Vagina (tissue), 2 donors: ENCODE data around the gene TEAD1. TPM values are rescaled to one million over a fixed set of nuclear protein-coding genes. Genes with fewer than 3 reads are reported as not detected.

ENCODE experiments used
- DNase-seq, 2 donors: peaks; one replicate each; pipeline ENCODE4 v3.0.0-alpha.2; 2017; ENCODE audit errors: extremely low spot score in 2 of 2
- H3K27ac ChIP-seq: fragments of 200-600 bp; sonication (generic); one replicate; pipeline ENCODE4 v1.5.1; 2019
- H3K27me3 ChIP-seq: fragments of 200-600 bp; sonication (generic); one replicate; pipeline ENCODE4 v1.5.1; 2019
- H3K36me3 ChIP-seq, 2 donors: fragments of 200-600 bp; sonication (generic); one replicate each; pipeline ENCODE4 v1.5.1; 2017 to 2019
- H3K4me1 ChIP-seq: fragments of 200-600 bp; sonication (generic); one replicate; pipeline ENCODE4 v1.5.1; 2019
- H3K4me3 ChIP-seq, 2 donors: fragments of 200-600 bp; sonication (generic); 1 replicate in 1 of 2; 2 replicates in 1 of 2; pipeline ENCODE4 v1.5.1; 2016 to 2019
- H3K9me3 ChIP-seq: fragments of 200-600 bp; sonication (generic); one replicate; pipeline ENCODE4 v1.5.1; 2019
- POLR2A ChIP-seq, 2 donors: fragments of 450-650 bp; IDR thresholded peaks; one replicate each; pipeline ENCODE4 v1.6.1; 2017; ENCODE audit warnings: antibody characterized with exemption in 2 of 2, mild to moderate bottlenecking in 2 of 2, moderate library complexity in 2 of 2
- POLR2AphosphoS5 ChIP-seq, 2 donors: sonication (generic); formaldehyde crosslinking; IDR thresholded peaks; one replicate each; pipeline ENCODE4 v1.9.0; 2017; ENCODE audit warnings: antibody characterized with exemption in 2 of 2, mild to moderate bottlenecking in 2 of 2, low read depth in 1 of 2; ENCODE audit not compliant: insufficient read depth in 1 of 2
- intact Hi-C: fragments of 100-400 bp; cut with DNase I; formaldehyde crosslinking; loops from one replicate; pipeline ENCODE4 v1.15.1; 2023
- total RNA-seq: library from RNA; depleted of rRNA; stranded (reverse); fragments of >200 nt; gene quantifications from one replicate; pipeline ENCODE4 v1.2.3, GENCODE V29; 2016
- TF ChIP-seq, protein P1 (sequence below), 3 experiments: fragments of 450-650 bp in 2 of 3; fragments of 200-600 bp in 1 of 3; sonication (generic) in 1 of 3; IDR thresholded peaks; one replicate each; pipeline ENCODE4 v1.5.1; 2017 to 2019; ENCODE audit warnings: antibody characterized with exemption in 3 of 3, mild to moderate bottlenecking in 2 of 3, moderate library complexity in 2 of 3

TEAD1 gene
- total RNA-seq, 1 donor from 2014 or later = 50.3 TPM

DNA sequence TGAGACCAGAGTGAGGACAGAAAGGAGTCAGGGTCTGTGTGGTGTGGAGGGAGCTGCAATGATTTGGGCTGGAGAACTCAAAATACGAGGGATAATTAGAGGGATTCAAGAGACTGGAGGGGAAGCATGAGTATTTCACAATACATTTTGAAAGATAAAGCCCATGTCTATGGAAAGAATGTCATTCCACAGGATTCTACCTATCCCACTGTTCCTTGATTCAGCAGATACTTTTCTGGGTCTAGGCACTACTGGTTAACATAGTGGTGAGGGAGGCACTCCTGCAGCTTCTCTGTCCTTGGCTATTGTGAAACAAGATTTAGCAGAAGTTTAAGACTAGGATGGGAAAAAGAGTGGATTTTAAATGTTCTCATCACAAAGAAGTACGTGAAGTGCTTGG, 262.0 kb downstream of the TEAD1 start:
- H3K36me3 ChIP-seq = peaks cover 0 to 9% of the 10 kb centered on the region in 2 donors
- H3K9me3 ChIP-seq = no peaks in the 10 kb centered on the region
- no peak overlapping the region for H3K27ac ChIP-seq
- TF ChIP-seq, protein P1, sequence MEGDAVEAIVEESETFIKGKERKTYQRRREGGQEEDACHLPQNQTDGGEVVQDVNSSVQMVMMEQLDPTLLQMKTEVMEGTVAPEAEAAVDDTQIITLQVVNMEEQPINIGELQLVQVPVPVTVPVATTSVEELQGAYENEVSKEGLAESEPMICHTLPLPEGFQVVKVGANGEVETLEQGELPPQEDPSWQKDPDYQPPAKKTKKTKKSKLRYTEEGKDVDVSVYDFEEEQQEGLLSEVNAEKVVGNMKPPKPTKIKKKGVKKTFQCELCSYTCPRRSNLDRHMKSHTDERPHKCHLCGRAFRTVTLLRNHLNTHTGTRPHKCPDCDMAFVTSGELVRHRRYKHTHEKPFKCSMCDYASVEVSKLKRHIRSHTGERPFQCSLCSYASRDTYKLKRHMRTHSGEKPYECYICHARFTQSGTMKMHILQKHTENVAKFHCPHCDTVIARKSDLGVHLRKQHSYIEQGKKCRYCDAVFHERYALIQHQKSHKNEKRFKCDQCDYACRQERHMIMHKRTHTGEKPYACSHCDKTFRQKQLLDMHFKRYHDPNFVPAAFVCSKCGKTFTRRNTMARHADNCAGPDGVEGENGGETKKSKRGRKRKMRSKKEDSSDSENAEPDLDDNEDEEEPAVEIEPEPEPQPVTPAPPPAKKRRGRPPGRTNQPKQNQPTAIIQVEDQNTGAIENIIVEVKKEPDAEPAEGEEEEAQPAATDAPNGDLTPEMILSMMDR (IDR thresholded peaks at IDR 0.05) = no peak
- TF ChIP-seq POLR2A (IDR thresholded peaks at IDR 0.05) (no peak), POLR2AphosphoS5 (IDR thresholded peaks at IDR 0.05; ENCODE audit: insufficient read depth in 1 of 2, low read depth in 1 of 2) (no peak)
- no peak for DNase-seq
- H3K4me3 ChIP-seq = no peak overlapping the region
- H3K4me1 ChIP-seq = no peaks in the 10 kb centered on the region
- no peaks in the 10 kb centered on the region for H3K27me3 ChIP-seq
- intact Hi-C loops = no loop called here

DNA sequence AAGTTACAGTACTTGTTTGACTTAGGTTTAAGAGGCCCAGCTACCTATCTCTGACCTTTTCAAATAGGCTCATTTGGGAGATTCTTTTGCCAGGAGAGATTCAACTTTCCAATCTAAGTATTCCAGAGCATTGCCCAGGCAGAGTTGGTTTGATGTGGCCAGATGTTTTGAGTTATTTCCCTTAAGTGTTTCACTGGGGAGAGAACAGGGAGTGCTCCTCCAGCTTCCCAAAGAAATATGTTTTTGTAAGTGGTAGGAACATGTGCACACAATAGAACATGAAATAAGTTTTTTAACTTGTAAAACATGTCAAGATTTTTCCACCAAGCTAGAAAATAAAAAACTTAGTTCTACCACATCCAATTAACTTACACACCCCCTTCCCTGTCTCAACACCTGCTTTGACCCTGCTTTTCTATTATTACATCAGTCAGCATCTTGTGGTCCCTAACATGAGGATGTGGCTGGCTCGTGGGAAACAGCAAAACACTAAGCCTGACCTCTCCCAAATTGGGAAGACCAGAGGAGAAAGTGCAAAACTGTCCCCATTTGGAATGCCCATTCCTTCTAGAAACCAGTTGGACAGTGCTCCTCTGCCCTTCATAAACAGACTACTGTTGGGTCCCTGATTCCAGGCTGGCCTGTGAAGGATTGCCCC, 264.5 kb downstream of the TEAD1 start:
- no peak overlapping the region for H3K4me3 ChIP-seq
- no peak overlapping the region for H3K27ac ChIP-seq
- no peaks in the 10 kb centered on the region for H3K9me3 ChIP-seq
- TF ChIP-seq POLR2A (IDR thresholded peaks at IDR 0.05) (no peak), POLR2AphosphoS5 (IDR thresholded peaks at IDR 0.05; ENCODE audit: insufficient read depth in 1 of 2, low read depth in 1 of 2) (no peak)
- TF ChIP-seq, protein P1 (IDR thresholded peaks at IDR 0.05) = no peak
- no peaks in the 10 kb centered on the region for H3K27me3 ChIP-seq
- H3K4me1 ChIP-seq = no peaks in the 10 kb centered on the region
- intact Hi-C loops = no loop called here
- DNase-seq = no peak
- peaks cover 0 to 9% of the 10 kb centered on the region in 2 donors for H3K36me3 ChIP-seq

GRCh38 chr11:12941671-12942070, 267.4 kb downstream of the TEAD1 start:
- TF ChIP-seq POLR2AphosphoS5 (IDR thresholded peaks at IDR 0.05; ENCODE audit: insufficient read depth in 1 of 2, low read depth in 1 of 2) = no peak
- TF ChIP-seq, protein P1 (IDR thresholded peaks at IDR 0.05) = no peak
- TF ChIP-seq POLR2A (IDR thresholded peaks at IDR 0.05) = no peak
- intact Hi-C loops = no loop called here
- H3K36me3 ChIP-seq = peaks cover 0 to 9% of the 10 kb centered on the region in 2 donors

DNA sequence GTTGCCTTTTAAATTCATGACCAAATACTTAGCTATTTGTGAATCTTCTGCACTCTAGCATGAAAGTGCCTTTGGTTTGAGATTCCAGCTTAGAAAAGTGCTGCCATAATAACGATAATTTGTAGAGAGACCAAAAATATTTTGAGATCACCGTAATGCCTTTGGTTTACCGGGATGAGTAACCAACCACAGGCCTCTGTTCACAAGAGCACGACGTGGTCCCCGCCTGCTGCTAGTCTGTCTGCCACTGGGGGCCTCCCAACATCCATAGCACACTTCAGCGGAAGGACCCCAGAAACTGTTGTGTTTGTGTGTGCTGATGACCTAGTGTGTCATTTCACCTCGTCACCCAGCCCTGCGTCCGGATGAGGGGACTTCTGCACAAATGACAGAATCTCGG, 267.9 kb downstream of the TEAD1 start:
- no peak overlapping the region for H3K4me3 ChIP-seq
- TF ChIP-seq POLR2A (IDR thresholded peaks at IDR 0.05) (no peak), POLR2AphosphoS5 (IDR thresholded peaks at IDR 0.05; ENCODE audit: insufficient read depth in 1 of 2, low read depth in 1 of 2) (no peak)
- TF ChIP-seq, protein P1 (IDR thresholded peaks at IDR 0.05) = no peak
- intact Hi-C loops = no loop called here
- H3K9me3 ChIP-seq = no peaks in the 10 kb centered on the region
- H3K36me3 ChIP-seq = peaks cover 0 to 9% of the 10 kb centered on the region in 2 donors
- H3K4me1 ChIP-seq = no peaks in the 10 kb centered on the region
- no peak overlapping the region for H3K27ac ChIP-seq
- H3K27me3 ChIP-seq = no peaks in the 10 kb centered on the region
- DNase-seq = no peak

More at GRCh38 chr11:12941671-12942070, 267.4 kb downstream of the TEAD1 start:
- H3K4me1 ChIP-seq = no peaks in the 10 kb centered on the region
- DNase-seq = no peak
- no peak overlapping the region for H3K27ac ChIP-seq
- no peak overlapping the region for H3K4me3 ChIP-seq
- no peaks in the 10 kb centered on the region for H3K9me3 ChIP-seq
- H3K27me3 ChIP-seq = no peaks in the 10 kb centered on the region

- Histone ChIP-seq H3K4me1 (no peaks in the 10 kb centered on the region), H3K4me3 (no peak overlapping the region), H3K27me3 (no peaks in the 10 kb centered on the region), H3K27ac (no peak overlapping the region), H3K36me3 (peaks cover 0 to 9% of the 10 kb centered on the region in 2 donors), H3K9me3 (no peaks in the 10 kb centered on the region)
- TF ChIP-seq POLR2AphosphoS5 (IDR thresholded peaks at IDR 0.05; ENCODE audit: insufficient read depth in 1 of 2, low read depth in 1 of 2) (no peak), POLR2A (IDR thresholded peaks at IDR 0.05) (no peak)
- DNase-seq = no peak
- intact Hi-C loops = no loop called here
These were observed 269.1 kb downstream of the TEAD1 start for GRCh38 chr11:12943311-12943710.
